Ascending aorta (tissue), 2 donors: ENCODE results near the gene ITM2B. TPM values are rescaled to one million over a fixed set of nuclear protein-coding genes. Genes with fewer than 3 reads are reported as not detected.

Experiments
- DNase-seq, 2 donors: peaks; one replicate each; pipeline ENCODE4 v3.0.0-alpha.2; 2019; ENCODE audit warnings: low spot score in 2 of 2
- H3K27ac ChIP-seq, 2 donors: fragments of 200-600 bp; sonication (generic); one replicate each; pipeline ENCODE4 v1.5.1; 2016 to 2017; ENCODE audit warnings: mild to moderate bottlenecking in 1 of 2
- H3K27me3 ChIP-seq: fragments of 200-600 bp; sonication (generic); one replicate; pipeline ENCODE4 v1.5.1; 2017
- H3K36me3 ChIP-seq, 2 donors: fragments of 200-600 bp; sonication (generic); one replicate each; pipeline ENCODE4 v1.5.1; 2016
- H3K4me1 ChIP-seq, 2 donors: fragments of 200-600 bp; sonication (generic); one replicate each; pipeline ENCODE4 v1.5.1; 2016 to 2017; ENCODE audit warnings: mild to moderate bottlenecking in 1 of 2
- H3K4me3 ChIP-seq, 2 donors: fragments of 200-600 bp; sonication (generic); one replicate each; pipeline ENCODE4 v1.5.1; 2016 to 2017; ENCODE audit warnings: mild to moderate bottlenecking in 1 of 2
- H3K9me3 ChIP-seq, 2 donors: fragments of 200-600 bp; sonication (generic); one replicate each; pipeline ENCODE4 v1.5.1; 2016
- intact Hi-C: fragments of 100-400 bp; cut with DNase I; formaldehyde crosslinking; loops from one replicate; pipeline ENCODE4 v1.15.1; 2023
- total RNA-seq: library from RNA; depleted of rRNA; stranded (reverse); fragments of >200 nt; gene quantifications from one replicate; pipeline ENCODE4 v1.1.0, GENCODE V29; 2016
- TF ChIP-seq, protein P1 (sequence below), 3 experiments: fragments of 200-600 bp in 2 of 3; fragments of 450-650 bp in 1 of 3; sonication (generic) in 2 of 3; IDR thresholded peaks; one replicate each; pipeline ENCODE4 v1.5.1; 2016 to 2019; ENCODE audit warnings: antibody characterized with exemption in 3 of 3, mild to moderate bottlenecking in 1 of 3, moderate library complexity in 1 of 3

Gene ITM2B
- total RNA-seq, 1 donor from 2014 or later, result 345 TPM

- peaks cover 22 to 29% of the 10 kb centered on the region in 2 donors for H3K36me3 ChIP-seq
These were observed 33.1 kb downstream of the ITM2B start for GRCh38 chr13:48266150-48266549.

DNA sequence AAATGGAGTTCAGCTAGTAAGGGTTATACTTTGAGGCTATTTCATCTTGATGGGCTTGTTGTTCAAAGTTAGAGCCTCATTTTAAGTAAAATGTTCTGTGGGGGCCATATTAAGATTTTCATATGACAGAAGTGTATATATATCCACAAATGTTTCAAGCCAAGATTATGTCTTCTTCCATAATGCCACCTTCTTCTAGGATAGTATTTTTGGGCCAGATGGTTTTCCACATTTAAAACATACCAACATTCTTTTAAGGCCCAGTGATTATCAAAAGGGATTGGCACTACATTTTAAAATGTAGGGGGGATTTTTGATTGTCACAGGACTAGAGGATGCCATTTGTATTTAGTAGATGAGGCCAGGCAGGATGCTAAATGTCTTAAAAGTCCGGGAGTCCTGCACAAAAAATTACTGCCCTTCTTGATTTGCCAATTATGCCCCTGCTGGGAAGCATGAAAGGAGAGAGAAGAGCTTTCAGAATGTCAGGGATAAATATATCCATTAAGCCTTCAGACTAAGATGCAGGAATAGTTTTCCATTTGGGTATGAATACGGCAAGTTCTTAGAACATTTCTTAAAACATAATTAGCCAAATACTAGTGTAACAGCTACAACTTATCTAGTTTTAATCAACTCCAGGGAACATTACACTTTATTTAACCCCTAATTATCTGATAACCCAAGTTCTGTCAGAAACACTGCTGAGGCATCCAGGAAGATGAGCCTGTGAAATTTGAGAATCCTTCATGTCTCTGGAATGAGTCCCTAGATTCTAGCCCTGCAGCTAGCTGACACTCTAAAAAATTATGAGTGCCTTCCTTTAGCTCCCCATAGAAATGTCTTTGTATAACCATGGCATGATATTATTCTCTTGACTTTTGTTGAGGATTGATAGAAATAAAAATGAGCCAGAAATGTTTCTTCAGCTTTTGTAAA is 34.0 kb downstream of the ITM2B start:
- TF ChIP-seq, protein P1, sequence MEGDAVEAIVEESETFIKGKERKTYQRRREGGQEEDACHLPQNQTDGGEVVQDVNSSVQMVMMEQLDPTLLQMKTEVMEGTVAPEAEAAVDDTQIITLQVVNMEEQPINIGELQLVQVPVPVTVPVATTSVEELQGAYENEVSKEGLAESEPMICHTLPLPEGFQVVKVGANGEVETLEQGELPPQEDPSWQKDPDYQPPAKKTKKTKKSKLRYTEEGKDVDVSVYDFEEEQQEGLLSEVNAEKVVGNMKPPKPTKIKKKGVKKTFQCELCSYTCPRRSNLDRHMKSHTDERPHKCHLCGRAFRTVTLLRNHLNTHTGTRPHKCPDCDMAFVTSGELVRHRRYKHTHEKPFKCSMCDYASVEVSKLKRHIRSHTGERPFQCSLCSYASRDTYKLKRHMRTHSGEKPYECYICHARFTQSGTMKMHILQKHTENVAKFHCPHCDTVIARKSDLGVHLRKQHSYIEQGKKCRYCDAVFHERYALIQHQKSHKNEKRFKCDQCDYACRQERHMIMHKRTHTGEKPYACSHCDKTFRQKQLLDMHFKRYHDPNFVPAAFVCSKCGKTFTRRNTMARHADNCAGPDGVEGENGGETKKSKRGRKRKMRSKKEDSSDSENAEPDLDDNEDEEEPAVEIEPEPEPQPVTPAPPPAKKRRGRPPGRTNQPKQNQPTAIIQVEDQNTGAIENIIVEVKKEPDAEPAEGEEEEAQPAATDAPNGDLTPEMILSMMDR (IDR thresholded peaks at IDR 0.05), result no peak
- H3K4me3 ChIP-seq, result no peak overlapping the region
- intact Hi-C loops, result no loop called here
- no peaks in the 10 kb centered on the region for H3K9me3 ChIP-seq
- no peaks in the 10 kb centered on the region for H3K4me1 ChIP-seq
- H3K27ac ChIP-seq, result no peak overlapping the region
- DNase-seq, result no peak
- H3K27me3 ChIP-seq, result no peaks in the 10 kb centered on the region
- peaks cover 20 to 22% of the 10 kb centered on the region in 2 donors for H3K36me3 ChIP-seq

More at GRCh38 chr13:48266150-48266549, 33.1 kb downstream of the ITM2B start:
- Histone ChIP-seq H3K27me3 (no peaks in the 10 kb centered on the region), H3K9me3 (no peaks in the 10 kb centered on the region), H3K4me3 (no peak overlapping the region), H3K27ac (no peak overlapping the region), H3K4me1 (no peaks in the 10 kb centered on the region)
- intact Hi-C loops, result no loop called here
- TF ChIP-seq, protein P1 (IDR thresholded peaks at IDR 0.05), result no peak
- DNase-seq, result no peak

- peaks cover 10 to 13% of the 10 kb centered on the region in 2 donors for H3K36me3 ChIP-seq
- H3K4me1 ChIP-seq, result no peaks in the 10 kb centered on the region
- no peak overlapping the region for H3K27ac ChIP-seq
- no peak overlapping the region for H3K4me3 ChIP-seq
- intact Hi-C loops, result no loop called here
- no peaks in the 10 kb centered on the region for H3K9me3 ChIP-seq
- no peaks in the 10 kb centered on the region for H3K27me3 ChIP-seq
- TF ChIP-seq, protein P1 (IDR thresholded peaks at IDR 0.05), result no peak
- DNase-seq, result no peak
These were observed 35.0 kb downstream of the ITM2B start for GRCh38 chr13:48268019-48268418.

- TF ChIP-seq, protein P1 (IDR thresholded peaks at IDR 0.05), result no peak
- H3K36me3 ChIP-seq, result no peaks in the 10 kb centered on the region
- no peaks in the 10 kb centered on the region for H3K4me1 ChIP-seq
- no peak overlapping the region for H3K4me3 ChIP-seq
- no peaks in the 10 kb centered on the region for H3K9me3 ChIP-seq
- no peaks in the 10 kb centered on the region for H3K27me3 ChIP-seq
- intact Hi-C loops, result no loop called here
- H3K27ac ChIP-seq, result no peak overlapping the region
- DNase-seq, result no peak
These were observed 40.3 kb downstream of the ITM2B start for GRCh38 chr13:48273346-48273745.

DNA sequence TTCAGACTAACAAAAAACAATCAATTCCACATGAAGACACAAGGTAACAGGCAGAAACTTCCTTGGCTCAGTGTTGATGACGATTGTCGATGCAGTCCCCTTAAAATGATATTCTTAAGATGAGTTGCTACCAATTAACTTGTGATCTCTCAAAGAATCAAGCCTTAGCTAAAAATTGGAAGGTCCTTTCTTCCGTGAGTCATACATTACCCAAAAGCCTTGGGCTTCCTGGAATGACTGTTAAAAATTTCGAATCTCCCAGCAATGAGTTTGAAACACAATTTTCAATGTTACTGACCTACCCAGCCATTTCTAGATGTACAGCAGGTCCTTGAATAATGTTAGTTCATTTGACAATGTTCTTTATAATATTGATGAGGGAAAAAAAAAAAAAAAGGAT is 42.5 kb downstream of the ITM2B start:
- Histone ChIP-seq H3K4me1 (no peaks in the 10 kb centered on the region), H3K27ac (no peak overlapping the region), H3K9me3 (no peaks in the 10 kb centered on the region), H3K4me3 (no peak overlapping the region), H3K36me3 (no peaks in the 10 kb centered on the region), H3K27me3 (no peaks in the 10 kb centered on the region)
- DNase-seq, result no peak
- intact Hi-C loops, result no loop called here
- TF ChIP-seq, protein P1 (IDR thresholded peaks at IDR 0.05), result no peak
